Measurements from ENCODE around the gene LYRM2.

The LYRM2 gene

DNA sequence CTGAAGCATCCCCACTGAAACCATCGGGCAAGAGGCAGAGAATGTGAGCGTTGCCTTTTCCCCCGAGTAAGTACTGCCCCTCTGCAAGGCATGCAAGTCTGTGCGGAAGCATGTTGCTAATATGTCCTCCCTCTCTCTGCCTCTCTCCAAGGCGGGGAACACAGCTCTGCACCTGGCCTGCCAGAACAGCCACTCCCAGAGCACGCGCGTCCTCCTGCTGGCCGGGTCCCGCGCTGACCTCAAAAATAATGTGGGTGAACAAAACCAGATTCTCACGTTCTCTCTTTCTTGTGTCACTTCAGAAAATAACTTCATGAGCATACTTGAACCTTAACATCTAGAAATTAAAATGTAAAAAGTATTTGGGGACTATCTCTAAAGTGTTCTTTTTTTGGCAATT, 26.4 kb downstream of the LYRM2 start:
- TF ChIP-seq, protein P1, sequence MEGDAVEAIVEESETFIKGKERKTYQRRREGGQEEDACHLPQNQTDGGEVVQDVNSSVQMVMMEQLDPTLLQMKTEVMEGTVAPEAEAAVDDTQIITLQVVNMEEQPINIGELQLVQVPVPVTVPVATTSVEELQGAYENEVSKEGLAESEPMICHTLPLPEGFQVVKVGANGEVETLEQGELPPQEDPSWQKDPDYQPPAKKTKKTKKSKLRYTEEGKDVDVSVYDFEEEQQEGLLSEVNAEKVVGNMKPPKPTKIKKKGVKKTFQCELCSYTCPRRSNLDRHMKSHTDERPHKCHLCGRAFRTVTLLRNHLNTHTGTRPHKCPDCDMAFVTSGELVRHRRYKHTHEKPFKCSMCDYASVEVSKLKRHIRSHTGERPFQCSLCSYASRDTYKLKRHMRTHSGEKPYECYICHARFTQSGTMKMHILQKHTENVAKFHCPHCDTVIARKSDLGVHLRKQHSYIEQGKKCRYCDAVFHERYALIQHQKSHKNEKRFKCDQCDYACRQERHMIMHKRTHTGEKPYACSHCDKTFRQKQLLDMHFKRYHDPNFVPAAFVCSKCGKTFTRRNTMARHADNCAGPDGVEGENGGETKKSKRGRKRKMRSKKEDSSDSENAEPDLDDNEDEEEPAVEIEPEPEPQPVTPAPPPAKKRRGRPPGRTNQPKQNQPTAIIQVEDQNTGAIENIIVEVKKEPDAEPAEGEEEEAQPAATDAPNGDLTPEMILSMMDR (IDR thresholded peaks at IDR 0.05; ENCODE audit: control insufficient read depth, extremely low read depth, insufficient read depth): no peak
- H3K4me3 ChIP-seq (ENCODE audit: low read depth, low read length): no peak overlapping the region
- DNase-seq (ENCODE audit: low read depth): no peak

DNA sequence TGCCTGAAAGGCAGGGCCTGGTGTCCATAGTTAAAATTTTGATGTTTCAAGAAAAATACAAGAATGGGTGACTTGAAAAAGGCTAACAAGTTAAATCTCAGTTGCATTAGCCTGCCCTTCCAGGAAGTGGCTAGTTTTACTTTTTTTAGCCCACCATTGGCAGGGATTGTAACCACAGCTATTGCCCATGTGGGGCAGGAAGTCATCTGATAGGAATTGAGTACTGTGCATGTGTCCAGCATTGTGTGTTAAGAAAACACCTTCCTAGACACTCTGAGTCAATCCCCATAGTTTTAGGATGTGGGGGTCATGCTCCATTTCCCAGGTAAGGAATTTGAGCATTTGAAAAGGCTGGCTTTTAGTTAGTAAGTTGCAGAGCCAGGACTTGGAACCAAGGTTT, 26.9 kb downstream of the LYRM2 start:
- no peak overlapping the region for H3K4me3 ChIP-seq (ENCODE audit: low read depth, low read length)
- TF ChIP-seq, protein P1 (IDR thresholded peaks at IDR 0.05; ENCODE audit: control insufficient read depth, extremely low read depth, insufficient read depth): no peak
- DNase-seq (ENCODE audit: low read depth): no peak

- TF ChIP-seq, protein P1 (IDR thresholded peaks at IDR 0.05; ENCODE audit: control insufficient read depth, extremely low read depth, insufficient read depth): peak; percentile 57
- H3K4me3 ChIP-seq (ENCODE audit: low read depth, low read length): no peak overlapping the region
- no peak for DNase-seq (ENCODE audit: low read depth)
Observed at GRCh38 chr6:89610149-89610642, 28.4 kb downstream of the LYRM2 start.

DNA sequence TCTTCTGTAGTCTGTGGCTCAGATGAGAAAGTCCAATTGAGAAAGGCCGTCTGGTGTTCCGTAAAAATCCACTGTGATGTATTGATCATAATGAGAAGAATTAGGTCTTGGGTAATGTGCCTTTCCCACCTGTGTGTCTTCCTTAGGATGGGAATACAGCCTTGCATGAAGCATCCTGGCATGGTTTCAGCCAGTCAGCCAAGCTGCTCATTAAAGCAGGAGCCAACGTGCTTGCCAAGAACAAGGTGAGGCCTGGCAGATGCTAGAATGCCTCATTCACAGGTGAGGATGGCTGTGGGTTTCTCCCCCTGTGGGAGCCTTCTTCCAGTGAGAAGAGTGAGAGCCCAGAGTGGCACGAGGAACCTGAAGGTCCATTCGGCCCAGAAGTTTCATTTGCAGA, 32.7 kb downstream of the LYRM2 start:
- DNase-seq (ENCODE audit: low read depth): peak; percentile 61
- TF ChIP-seq, protein P1 (IDR thresholded peaks at IDR 0.05; ENCODE audit: control insufficient read depth, extremely low read depth, insufficient read depth): no peak
- H3K4me3 ChIP-seq (ENCODE audit: low read depth, low read length): no peak overlapping the region

DNA sequence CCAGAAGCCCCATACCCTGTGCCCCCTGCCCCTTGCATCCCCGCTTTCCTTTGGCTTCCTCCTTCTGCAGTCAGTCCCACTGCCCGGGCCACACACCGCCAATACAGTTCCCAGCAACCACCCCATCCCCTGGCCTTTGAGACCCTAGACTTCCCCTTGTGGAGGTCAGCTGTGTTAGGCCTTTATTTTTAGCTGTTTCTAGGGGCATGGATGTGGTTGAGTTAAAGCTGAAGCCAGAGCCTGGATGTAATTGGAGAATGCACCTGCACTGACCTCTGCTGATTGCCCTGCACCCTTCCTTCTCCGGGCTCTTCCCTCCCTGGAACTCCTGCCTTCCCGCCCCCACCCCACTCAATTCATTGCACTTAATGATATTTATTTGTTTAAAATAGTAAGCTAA, 33.9 kb downstream of the LYRM2 start:
- TF ChIP-seq, protein P1 (IDR thresholded peaks at IDR 0.05; ENCODE audit: control insufficient read depth, extremely low read depth, insufficient read depth): no peak
- no peak overlapping the region for H3K4me3 ChIP-seq (ENCODE audit: low read depth, low read length)
- no peak for DNase-seq (ENCODE audit: low read depth)

- TF ChIP-seq, protein P1 (IDR thresholded peaks at IDR 0.05; ENCODE audit: control insufficient read depth, extremely low read depth, insufficient read depth): no peak
- no peak overlapping the region for H3K4me3 ChIP-seq (ENCODE audit: low read depth, low read length)
- DNase-seq (ENCODE audit: low read depth): no peak
Observed at GRCh38 chr6:89602166-89602565, 36.4 kb downstream of the LYRM2 start.

DNA sequence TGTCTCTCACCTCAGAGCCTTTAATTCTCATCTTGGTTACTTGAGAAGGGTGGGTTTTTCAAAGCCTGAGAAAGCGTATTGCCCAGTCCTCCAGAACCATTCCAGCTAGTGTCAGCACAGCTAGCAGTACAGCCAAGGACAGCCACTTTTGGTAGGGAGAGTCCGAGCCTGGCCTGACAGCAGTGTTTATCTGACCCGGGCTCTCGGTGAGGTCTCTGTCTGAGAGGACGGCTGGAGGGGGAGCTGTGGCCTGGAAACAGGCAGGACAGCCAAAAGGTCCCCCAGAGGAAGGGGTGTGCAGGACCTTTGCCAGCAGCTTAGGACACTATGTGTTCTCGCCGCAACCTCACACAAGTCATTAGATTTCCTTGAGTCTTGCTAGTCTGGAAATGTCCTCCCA, 38.8 kb downstream of the LYRM2 start:
- no peak for DNase-seq (ENCODE audit: low read depth)
- H3K4me3 ChIP-seq (ENCODE audit: low read depth, low read length): no peak overlapping the region
- TF ChIP-seq, protein P1 (IDR thresholded peaks at IDR 0.05; ENCODE audit: control insufficient read depth, extremely low read depth, insufficient read depth): no peak
